Stimulated activated CD4-positive, alpha-beta T cell treated with anti-CD3 and anti-CD28 coated beads, Interleukin-1b, Interleukin-23, amount 100 ng/mL, for 24 hours (primary cell): ENCODE data around the gene CTNNA2.

Experiments
- DNase-seq, 4 experiments: peaks; one replicate each; pipeline ENCODE4 v3.0.0-alpha.2; 2020; ENCODE audit warnings: low read depth in 4 of 4, low spot score in 1 of 4

Gene CTNNA2

GRCh38 chr2:79916285-79916684, 403.4 kb downstream of the CTNNA2 start:
- no peak for DNase-seq

- DNase-seq, result no peak
Observed at GRCh38 chr2:79920512-79921076, 407.7 kb downstream of the CTNNA2 start.

GRCh38 chr2:79929624-79930023, 416.8 kb downstream of the CTNNA2 start:
- no peak for DNase-seq

GRCh38 chr2:79935046-79935732, 422.3 kb downstream of the CTNNA2 start:
- no peak for DNase-seq

GRCh38 chr2:79935771-79936657, 423.2 kb downstream of the CTNNA2 start:
- no peak for DNase-seq

- no peak for DNase-seq
Observed at GRCh38 chr2:79936715-79937114, 423.9 kb downstream of the CTNNA2 start.

GRCh38 chr2:79938648-79939047, 425.8 kb downstream of the CTNNA2 start:
- no peak for DNase-seq

GRCh38 chr2:79940364-79940763, 427.5 kb downstream of the CTNNA2 start:
- DNase-seq, result no peak

GRCh38 chr2:79941179-79941578, 428.3 kb downstream of the CTNNA2 start:
- no peak for DNase-seq

GRCh38 chr2:79944205-79944604, 431.4 kb downstream of the CTNNA2 start:
- no peak for DNase-seq

- DNase-seq, result no peak
Observed at GRCh38 chr2:79945653-79946445, 433.0 kb downstream of the CTNNA2 start.

- no peak for DNase-seq
Observed at GRCh38 chr2:79947751-79948150, 434.9 kb downstream of the CTNNA2 start.

GRCh38 chr2:79950526-79950925, 437.7 kb downstream of the CTNNA2 start:
- no peak for DNase-seq

GRCh38 chr2:79952616-79953015, 439.8 kb downstream of the CTNNA2 start:
- DNase-seq, result no peak

- DNase-seq, result no peak
Observed at GRCh38 chr2:79960035-79960434, 447.2 kb downstream of the CTNNA2 start.

GRCh38 chr2:79960519-79960918, 447.7 kb downstream of the CTNNA2 start:
- DNase-seq, result no peak

- DNase-seq, result no peak
Observed at GRCh38 chr2:79964966-79965365, 452.1 kb downstream of the CTNNA2 start.

- no peak for DNase-seq
Observed at GRCh38 chr2:79966369-79966768, 453.5 kb downstream of the CTNNA2 start.

- DNase-seq, result no peak
Observed at GRCh38 chr2:79966882-79967281, 454.0 kb downstream of the CTNNA2 start.

GRCh38 chr2:79971807-79972206, 459.0 kb downstream of the CTNNA2 start:
- DNase-seq, result no peak

GRCh38 chr2:79972661-79973060, 459.8 kb downstream of the CTNNA2 start:
- no peak for DNase-seq
